Heart left ventricle (tissue), 16 donors: ENCODE measurements around the gene KNDC1. TPM values are rescaled to one million over a fixed set of nuclear protein-coding genes. Genes with fewer than 3 reads are reported as not detected.

Experiments
- ATAC-seq, 4 donors: fragments of 200-7000 bp; cut with Tn5 transposase; one replicate each; pipeline ENCODE4 v1.9.1; 2020 to 2022; ENCODE audit warnings: moderate library complexity in 4 of 4, mild to moderate bottlenecking in 3 of 4, moderate number of reproducible peaks in 1 of 4
- DNase-seq, 5 donors: peaks; one replicate each; pipeline ENCODE4 v3.0.0-alpha.2; 2020
- H3K27ac ChIP-seq, 12 donors: fragments of 200-600 bp; sonication (generic) in 4 of 12; one replicate each; pipeline versions ENCODE4 v1.5.0 to v1.8.0; 2016 to 2022; ENCODE audit warnings: mild to moderate bottlenecking in 2 of 12
- H3K27me3 ChIP-seq, 9 donors: fragments of 200-600 bp; sonication (generic) in 2 of 9; one replicate each; pipeline versions ENCODE4 v1.5.1 to v1.8.0; 2016 to 2022; ENCODE audit warnings: mild to moderate bottlenecking in 3 of 9
- H3K36me3 ChIP-seq, 9 donors: fragments of 200-600 bp; sonication (generic) in 2 of 9; one replicate each; pipeline versions ENCODE4 v1.5.0 to v1.8.0; 2018 to 2022; ENCODE audit warnings: mild to moderate bottlenecking in 2 of 9
- H3K4me1 ChIP-seq, 12 donors: fragments of 200-600 bp; sonication (generic) in 4 of 12; one replicate each; pipeline versions ENCODE4 v1.5.0 to v1.8.0; 2016 to 2022; ENCODE audit warnings: mild to moderate bottlenecking in 3 of 12
- H3K4me3 ChIP-seq, 12 donors: fragments of 200-600 bp; sonication (generic) in 4 of 12; one replicate each; pipeline versions ENCODE4 v1.5.0 to v1.8.0; 2017 to 2022; ENCODE audit warnings: mild to moderate bottlenecking in 9 of 12, moderate library complexity in 4 of 12
- H3K9me3 ChIP-seq, 12 donors: fragments of 200-600 bp; sonication (generic) in 4 of 12; one replicate each; pipeline versions ENCODE4 v1.5.0 to v1.8.0; 2016 to 2022; ENCODE audit warnings: mild to moderate bottlenecking in 1 of 12
- CTCF ChIP-seq, 12 donors: fragments of 200-600 bp; sonication (generic) in 4 of 12; IDR thresholded peaks; one replicate each; pipeline versions ENCODE4 v1.5.0 to v1.8.0; 2018 to 2022; ENCODE audit warnings: antibody characterized with exemption in 12 of 12, mild to moderate bottlenecking in 5 of 12
- POLR2A ChIP-seq, 2 donors: fragments of 450-650 bp; IDR thresholded peaks; one replicate each; pipeline ENCODE4 v1.6.1; 2017; ENCODE audit warnings: antibody characterized with exemption in 2 of 2, mild to moderate bottlenecking in 2 of 2, moderate library complexity in 2 of 2
- WGBS, 4 donors: extraction: QIAGEN DNeasy Blood & Tissue Kit in 2 of 4; methylation state at CpG; one replicate each; pipeline versions ENCODE4 v1.1.5 to v1.1.7; 2013 to 2018; 5-methylcytosine and 5-hydroxymethylcytosine counted together
- intact Hi-C, 10 donors: fragments of 100-400 bp; cut with DNase I; formaldehyde crosslinking; loops; one replicate each; pipeline versions ENCODE4 v1.11.1 to v1.14.2; 2022
- polyA plus RNA-seq, 2 donors: library from polyadenylated mRNA; stranded (reverse); fragments of 200-250 nt; gene quantifications; one replicate each; pipeline ENCODE4 v1.2.3, GENCODE V29; 2013
- total RNA-seq, 9 donors: library from RNA; depleted of rRNA in 2 of 9; stranded (reverse); fragments of >200 nt in 2 of 9; fragmentation: NEBNext Ultra II Directional in 3 of 9; extraction: Animal tissue kit (Norgen Biotek cat#: 25700) in 3 of 9; gene quantifications; one replicate each; pipeline versions ENCODE4 v1.1.0 to v1.2.4, GENCODE V29; 2016 to 2023
- donor health status: ischemic (EF 13 %, LVEDD 7.1; RV severe dilation, severe dysfunction).
- donor health status: healthy with polysubstance abuse.
- donor health status: DM: no; HTN: yes; CAD: no.
- donor health status: DM: no; HTN: no; CAD: no.
- donor health status: ischemic (EF 25% LVEDD 6.9; RV normal size, moderate dysfunction).
- donor health status: ischemic (EF 25% LVEDD 5.7; RV mildly dilated, moderate dysfunction).
- donor health status: healthy.
- donor health status: DM: yes; HTN: yes; CAD: no.
- donor health status: ischemic (EF 35%, LVEDD 5.7; RV mildly dilated, moderate dysfunction).
- donor health status: nonischemic (EF 11% LVEDD 7.7; RV severe dilation, severe dysfunction).
- donor health status: DM: yes; HTN: yes; CAD: no.
- donor health status: PGD.
- donor health status: ischemic (EF 29% LVEDD 5.4; RV normal size, mild dysfunction).
- donor health status: nonischemic (EF 23%, LVEDD 6.1; RV moderate dilation, normal function).

KNDC1 gene
- total and polyA plus RNA-seq, 11 donors: 0.04 to 2.9 (median 0.10) TPM; not detected in 3

DNA sequence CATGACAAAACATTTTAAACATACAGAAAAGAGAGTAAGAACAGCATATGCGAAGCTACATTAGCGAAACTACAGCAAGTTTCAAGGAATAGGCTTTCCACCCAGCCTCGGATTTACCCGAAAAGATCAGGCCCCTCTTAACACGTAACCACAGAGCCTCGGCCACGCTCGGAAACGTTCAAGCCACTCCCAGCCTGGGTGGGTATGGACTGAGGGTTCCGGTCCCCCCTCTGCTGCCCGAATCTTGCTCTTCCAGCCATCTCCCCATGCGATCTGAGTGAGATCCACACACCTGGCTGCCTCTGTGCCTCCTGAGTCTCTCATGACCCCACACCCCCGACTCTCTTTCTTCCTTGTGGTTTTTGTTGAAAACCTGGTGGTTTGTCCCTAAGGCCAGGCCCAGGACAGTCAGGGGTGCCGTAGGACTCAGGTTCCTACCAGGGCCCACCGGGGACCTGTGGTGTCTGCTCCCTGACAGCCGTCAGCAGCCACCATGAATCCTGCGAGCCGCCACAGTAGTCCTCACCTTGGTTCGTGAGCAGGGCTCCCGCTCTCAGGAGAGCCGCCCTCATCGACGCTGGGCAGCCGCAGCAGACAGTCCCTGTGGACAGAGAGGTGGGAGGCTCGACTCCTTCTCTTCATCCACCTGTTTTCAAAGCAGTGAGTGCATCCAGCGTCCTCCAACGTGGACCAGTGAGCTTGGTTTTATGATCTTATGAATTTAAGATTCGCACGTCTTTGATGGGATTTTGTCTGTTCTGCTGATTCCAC lies 18.5 kb downstream of the KNDC1 start:
- WGBS, 4 donors: 88 to 93% (median 92%) methylated on average over 29 of the region's 29 CpGs
- intact Hi-C loops: no loop called here
- H3K27ac ChIP-seq: no peak overlapping the region
- H3K4me1 ChIP-seq: no peaks in the 10 kb centered on the region
- no peak for TF ChIP-seq POLR2A (IDR thresholded peaks at IDR 0.05)
- TF ChIP-seq CTCF (IDR thresholded peaks at IDR 0.05): no peak
- H3K36me3 ChIP-seq: no peaks in the 10 kb centered on the region
- H3K4me3 ChIP-seq: no peak overlapping the region
- peaks cover 0 to 23% (median 4%) of the 10 kb centered on the region in 9 donors for H3K27me3 ChIP-seq
- DNase-seq (peak in 1 of 5 donors; percentile 17), ATAC-seq (no peak)
- H3K9me3 ChIP-seq: no peaks in the 10 kb centered on the region

DNA sequence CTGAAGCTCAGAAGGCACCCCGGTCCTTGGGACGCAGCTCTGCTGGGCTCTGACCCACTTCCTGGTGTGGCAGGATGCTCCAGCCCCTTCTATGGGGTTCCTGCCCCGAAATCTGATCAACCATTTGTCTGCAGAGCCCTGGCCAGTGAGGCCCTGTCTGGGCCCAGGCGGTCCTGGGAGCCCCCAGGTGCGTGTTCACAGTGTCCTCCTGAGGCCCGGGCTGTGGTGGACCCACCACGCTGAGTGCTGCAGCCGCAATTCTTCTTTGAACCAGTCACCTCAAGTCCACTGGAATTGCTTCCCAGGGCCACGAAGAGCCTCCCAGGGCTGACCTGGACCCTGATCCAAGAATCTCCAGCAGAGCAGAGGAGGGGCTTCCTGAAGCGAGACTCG lies 19.1 kb downstream of the KNDC1 start:
- Histone ChIP-seq H3K9me3 (no peaks in the 10 kb centered on the region), H3K27ac (no peak overlapping the region), H3K4me1 (no peaks in the 10 kb centered on the region), H3K27me3 (peaks cover 0 to 20% (median 4%) of the 10 kb centered on the region in 9 donors), H3K4me3 (no peak overlapping the region), H3K36me3 (no peaks in the 10 kb centered on the region)
- DNase-seq (no peak), ATAC-seq (no peak)
- no peak for TF ChIP-seq CTCF (IDR thresholded peaks at IDR 0.05)
- no peak for TF ChIP-seq POLR2A (IDR thresholded peaks at IDR 0.05)
- WGBS, 4 donors: 75 to 93% (median 79%) methylated on average over 10 to 11 of the region's 11 CpGs
- intact Hi-C loops: no loop called here

DNA sequence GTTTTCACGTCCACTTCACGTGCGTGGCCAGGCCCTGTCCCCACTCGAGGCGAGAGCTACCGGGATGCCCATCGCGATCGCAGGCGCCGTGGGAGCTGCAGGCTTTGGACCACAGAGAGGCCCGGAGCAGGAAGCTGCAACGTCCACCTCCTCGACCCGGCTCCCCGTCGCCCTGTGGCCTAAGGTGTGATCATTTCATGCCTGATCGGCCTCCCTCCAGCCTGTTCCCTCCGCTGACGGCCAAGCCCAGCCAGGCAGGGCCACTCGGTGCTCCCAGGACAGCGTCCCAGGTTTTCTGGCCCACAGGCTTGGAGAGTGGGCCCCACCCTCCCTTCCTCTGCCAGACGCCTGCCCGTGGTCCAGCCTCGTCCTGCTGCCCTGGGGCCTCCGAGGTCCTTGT lies 19.6 kb downstream of the KNDC1 start:
- WGBS, 4 donors: 73 to 83% (median 77%) methylated on average over 24 to 26 of the region's 26 CpGs
- H3K27me3 ChIP-seq: peaks cover 0 to 20% (median 4%) of the 10 kb centered on the region in 9 donors
- no peak for ATAC-seq
- no peak overlapping the region for H3K27ac ChIP-seq
- H3K9me3 ChIP-seq: no peaks in the 10 kb centered on the region
- TF ChIP-seq POLR2A (IDR thresholded peaks at IDR 0.05) (no peak), CTCF (IDR thresholded peaks at IDR 0.05) (no peak)
- H3K4me3 ChIP-seq: no peak overlapping the region
- intact Hi-C loops: no loop called here
- peak in 1 of 5 donors; percentile 23 for DNase-seq
- no peaks in the 10 kb centered on the region for H3K4me1 ChIP-seq
- no peaks in the 10 kb centered on the region for H3K36me3 ChIP-seq

GRCh38 chr10:133180192-133180964 lies 20.4 kb downstream of the KNDC1 start:
- DNase-seq (peak in 1 of 5 donors; percentile 10), ATAC-seq (no peak)
- Histone ChIP-seq H3K27ac (no peak overlapping the region), H3K4me1 (no peaks in the 10 kb centered on the region), H3K27me3 (peaks cover 0 to 20% (median 4%) of the 10 kb centered on the region in 9 donors), H3K36me3 (no peaks in the 10 kb centered on the region), H3K9me3 (no peaks in the 10 kb centered on the region), H3K4me3 (no peak overlapping the region)
- TF ChIP-seq CTCF (IDR thresholded peaks at IDR 0.05) (no peak), POLR2A (IDR thresholded peaks at IDR 0.05) (no peak)
- intact Hi-C loops: no loop called here
- 86 to 88% (median 87%) methylated on average over 33 of the region's 33 CpGs for WGBS, 4 donors
